GM12865 (cell line): ENCODE data around the gene ADCY9.
A peak's percentile ranks its signal among the peaks of the same experiment; 100 is the strongest.
"Not testable (repeated sequence)": the region's sequence is repeated elsewhere in the genome, so short reads cannot be mapped to it uniquely, and the experiment has no call there.

ENCODE experiments used
- DNase-seq: peaks from one replicate; pipeline ENCODE4 v3.0.0; 2010; ENCODE audit warnings: low read depth
- H3K4me3 ChIP-seq: 2 replicates; pipeline ENCODE4 v1.5.1; 2011; ENCODE audit warnings: mild to moderate bottlenecking, low read depth, low read length, control low read depth
- CTCF ChIP-seq: IDR thresholded peaks from 2 replicates; pipeline ENCODE4 v1.5.1; 2011; ENCODE audit warnings: low read length, control low read depth, low read depth, inconsistent platforms; ENCODE audit not compliant: insufficient read depth; ENCODE audit errors: missing control alignments

The ADCY9 gene

GRCh38 chr16:3946604-3947180 lies 169.6 kb downstream of the ADCY9 start:
- no peak for DNase-seq
- TF ChIP-seq CTCF: no peak
- no peak overlapping the region for H3K4me3 ChIP-seq

- no peak for DNase-seq
- no peak for TF ChIP-seq CTCF
- H3K4me3 ChIP-seq: no peak overlapping the region
Observed at GRCh38 chr16:3945751-3946603, 170.3 kb downstream of the ADCY9 start.

GRCh38 chr16:3944457-3944856 lies 171.8 kb downstream of the ADCY9 start:
- not testable (repeated sequence) for DNase-seq, H3K4me3 ChIP-seq

GRCh38 chr16:3942146-3942545 lies 174.1 kb downstream of the ADCY9 start:
- not testable (repeated sequence) for DNase-seq, H3K4me3 ChIP-seq

- peak; percentile 82 for TF ChIP-seq CTCF
- no peak overlapping the region for H3K4me3 ChIP-seq
- peak; percentile 52 for DNase-seq
Observed at GRCh38 chr16:3938843-3939624, 177.2 kb downstream of the ADCY9 start.

- no peak overlapping the region for H3K4me3 ChIP-seq
- TF ChIP-seq CTCF: no peak
- DNase-seq: no peak
Observed at GRCh38 chr16:3938471-3938842, 177.8 kb downstream of the ADCY9 start.

GRCh38 chr16:3937066-3937875 lies 179.0 kb downstream of the ADCY9 start:
- TF ChIP-seq CTCF: no peak
- no peak for DNase-seq

More at GRCh38 chr16:3937066-3937875, 179.0 kb downstream of the ADCY9 start:
- H3K4me3 ChIP-seq: no peak overlapping the region
